Mucosa of descending colon (tissue), 3 donors: ENCODE measurements around the gene TMEM117. TPM values are rescaled to one million over a fixed set of nuclear protein-coding genes. Genes with fewer than 3 reads are reported as not detected.
A peak's percentile ranks its signal among the peaks of the same experiment; 100 is the strongest.
"Not testable (repeated sequence)": the region's sequence is repeated elsewhere in the genome, so short reads cannot be mapped to it uniquely, and the experiment has no call there.

Experiments used
- ATAC-seq: fragments of 200-7000 bp; cut with Tn5 transposase; one replicate; pipeline ENCODE4 v1.9.1; 2020; ENCODE audit warnings: mild to moderate bottlenecking, moderate library complexity
- DNase-seq, 3 donors: peaks; one replicate each; pipeline ENCODE4 v3.0.0-alpha.2; 2020
- H3K36me3 ChIP-seq: fragments of 200-600 bp; one replicate; pipeline ENCODE4 v1.8.0; 2021; ENCODE audit warnings: low read depth, mild to moderate bottlenecking
- H3K4me1 ChIP-seq: fragments of 200-600 bp; one replicate; pipeline ENCODE4 v1.8.0; 2021; ENCODE audit warnings: low read depth, mild to moderate bottlenecking
- H3K4me3 ChIP-seq: fragments of 200-600 bp; one replicate; pipeline ENCODE4 v1.8.0; 2021; ENCODE audit warnings: mild to moderate bottlenecking
- H3K9me3 ChIP-seq: fragments of 200-600 bp; one replicate; pipeline ENCODE4 v1.8.0; 2021; ENCODE audit warnings: mild to moderate bottlenecking
- CTCF ChIP-seq: fragments of 200-600 bp; IDR thresholded peaks from one replicate; pipeline ENCODE4 v1.8.0; 2022; ENCODE audit warnings: antibody characterized with exemption, mild to moderate bottlenecking
- intact Hi-C, 2 donors: fragments of 100-400 bp; cut with DNase I in 1 of 2; cut with micrococcal nuclease in 1 of 2; formaldehyde crosslinking; loops; one replicate each; pipeline versions ENCODE4 v1.11.0 to v1.11.1; 2022; cut with DNase I, micrococcal nuclease
- total RNA-seq, 3 donors: library from RNA; stranded (reverse); fragmentation: NEBNext Ultra II Directional in 2 of 3; extraction: Animal tissue kit (Norgen Biotek cat#: 25700) in 2 of 3; gene quantifications; one replicate each; pipeline versions ENCODE4 v1.2.1 to v1.2.4, GENCODE V29; 2021 to 2023
- donor health status: DM: no; HTN: no; CAD: no; lungs with moderate emphysema.
- donor health status: DM: no; HTN: no; CAD: no.
- donor health status: DM: no; HTN: yes; CAD: no.

The TMEM117 gene
- total RNA-seq, 3 donors from 2014 or later = 10.1 to 15.2 (median 12.3) TPM

DNA sequence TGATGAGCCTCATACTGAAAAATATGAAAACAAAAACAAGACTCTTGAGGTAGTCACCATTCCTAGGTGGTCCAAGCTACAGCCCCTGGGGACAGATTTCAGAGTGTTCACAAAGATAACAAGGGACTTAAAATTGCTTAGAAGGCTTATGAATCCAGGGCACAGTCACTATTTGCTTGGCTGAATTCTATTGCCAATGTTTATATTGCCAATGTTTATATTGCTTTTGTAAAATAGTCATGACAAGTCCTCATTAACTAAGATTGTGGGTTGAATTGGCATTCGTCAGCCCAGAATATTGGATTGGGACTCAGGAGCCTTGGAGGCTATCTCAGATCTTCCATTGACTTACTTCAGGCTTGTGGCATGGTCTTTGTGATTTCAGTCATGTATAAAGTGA is 6.4 kb downstream of the TMEM117 start:
- H3K4me1 ChIP-seq = no peaks in the 10 kb centered on the region
- TF ChIP-seq CTCF = no peak
- no peak overlapping the region for H3K4me3 ChIP-seq
- no peaks in the 10 kb centered on the region for H3K36me3 ChIP-seq
- ATAC-seq = no peak
- no peaks in the 10 kb centered on the region for H3K9me3 ChIP-seq
- intact Hi-C loops = no loop called here
- DNase-seq = no peak

- intact Hi-C loops, H3K4me1 ChIP-seq, H3K36me3 ChIP-seq, H3K4me3 ChIP-seq, H3K9me3 ChIP-seq, DNase-seq: not testable (repeated sequence)
- ATAC-seq = peak; percentile 84
Measured at GRCh38 chr12:43847425-43848225, 11.7 kb downstream of the TMEM117 start.

- no peaks in the 10 kb centered on the region for H3K36me3 ChIP-seq
- no peak for TF ChIP-seq CTCF
- no peak overlapping the region for H3K4me3 ChIP-seq
- H3K4me1 ChIP-seq = no peaks in the 10 kb centered on the region
- no peaks in the 10 kb centered on the region for H3K9me3 ChIP-seq
- ATAC-seq (no peak), DNase-seq (no peak)
- intact Hi-C loops = no loop called here
Measured at GRCh38 chr12:43848226-43848507, 12.3 kb downstream of the TMEM117 start.

- intact Hi-C loops = no loop called here
- DNase-seq (no peak), ATAC-seq (no peak)
- H3K36me3 ChIP-seq = no peaks in the 10 kb centered on the region
- no peak overlapping the region for H3K4me3 ChIP-seq
- no peaks in the 10 kb centered on the region for H3K9me3 ChIP-seq
- TF ChIP-seq CTCF = no peak
- no peaks in the 10 kb centered on the region for H3K4me1 ChIP-seq
Measured at GRCh38 chr12:43848786-43849185, 12.9 kb downstream of the TMEM117 start.

DNA sequence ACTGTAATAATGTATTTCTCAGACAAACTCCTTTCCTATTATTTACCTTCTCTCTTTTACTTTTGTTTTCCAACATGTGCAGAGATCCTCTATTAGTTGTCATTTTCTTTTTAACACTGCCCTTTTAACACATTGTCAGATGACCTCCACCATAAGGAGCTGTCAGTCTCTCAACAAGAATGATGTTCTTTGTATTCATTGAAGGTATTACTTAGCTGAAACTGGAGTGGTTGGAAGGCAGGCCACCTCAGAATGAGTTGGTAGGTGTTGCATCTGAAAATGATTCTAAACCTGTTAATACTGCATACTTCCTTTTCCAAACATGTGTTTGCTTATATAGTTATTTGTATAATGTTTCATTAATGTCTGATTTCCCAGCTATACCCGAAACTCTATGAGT is 16.9 kb downstream of the TMEM117 start:
- H3K4me1 ChIP-seq = no peaks in the 10 kb centered on the region
- no peaks in the 10 kb centered on the region for H3K36me3 ChIP-seq
- intact Hi-C loops = no loop called here
- H3K4me3 ChIP-seq = no peak overlapping the region
- no peak for ATAC-seq
- no peak for DNase-seq
- no peak for TF ChIP-seq CTCF
- H3K9me3 ChIP-seq = no peaks in the 10 kb centered on the region

GRCh38 chr12:43856972-43857371 is 21.1 kb downstream of the TMEM117 start:
- H3K4me3 ChIP-seq = no peak overlapping the region
- intact Hi-C loops = no loop called here
- no peaks in the 10 kb centered on the region for H3K9me3 ChIP-seq
- no peaks in the 10 kb centered on the region for H3K36me3 ChIP-seq
- no peak for TF ChIP-seq CTCF
- no peak for DNase-seq
- ATAC-seq = no peak
- H3K4me1 ChIP-seq = no peaks in the 10 kb centered on the region
